Astrocyte (in vitro differentiated cells and primary cell): ENCODE results near the gene VRK2. TPM values are rescaled to one million over a fixed set of nuclear protein-coding genes. Genes with fewer than 3 reads are reported as not detected.
A peak's percentile ranks its signal among the peaks of the same experiment; 100 is the strongest.

ENCODE experiments used
- DNase-seq: peaks from one replicate; pipeline ENCODE4 v3.0.0-alpha.2; 2010; ENCODE audit warnings: low read depth
- FAIRE-seq: peaks from 2 replicates; lab custom pipeline; 2011; peaks lifted over from hg19 to GRCh38; lab: Jason Lieb, UNC
- H2AFZ ChIP-seq: 2 replicates; pipeline ENCODE4 v1.6.0; 2012; ENCODE audit warnings: low read depth, low read length, inconsistent platforms
- H3K27ac ChIP-seq: 2 replicates; pipeline ENCODE4 v1.5.1; 2011; ENCODE audit warnings: low read depth, low read length, inconsistent platforms
- H3K27me3 ChIP-seq: 2 replicates; pipeline ENCODE4 v1.6.0; 2011; ENCODE audit warnings: low read length, inconsistent platforms; ENCODE audit not compliant: insufficient read depth
- H3K36me3 ChIP-seq: 2 replicates; pipeline ENCODE4 v1.5.1; 2011; ENCODE audit warnings: low read length, inconsistent platforms; ENCODE audit not compliant: insufficient read depth
- H3K4me1 ChIP-seq: 2 replicates; pipeline ENCODE4 v1.5.1; 2011; ENCODE audit warnings: low read length, inconsistent platforms; ENCODE audit not compliant: insufficient read depth
- H3K4me2 ChIP-seq: 2 replicates; pipeline ENCODE4 v1.6.0; 2012; ENCODE audit warnings: low read length, inconsistent platforms
- H3K4me3 ChIP-seq: 2 replicates; pipeline ENCODE4 v1.5.1; 2011; ENCODE audit warnings: low read depth, mild to moderate bottlenecking, low read length, inconsistent platforms; ENCODE audit not compliant: insufficient read depth
- H3K79me2 ChIP-seq: 2 replicates; pipeline ENCODE4 v1.6.0; 2012; ENCODE audit warnings: mild to moderate bottlenecking, low read length, inconsistent platforms; ENCODE audit not compliant: insufficient read depth
- H3K9ac ChIP-seq: 2 replicates; pipeline ENCODE4 v1.6.0; 2012; ENCODE audit warnings: mild to moderate bottlenecking, low read length, inconsistent platforms
- H3K9me3 ChIP-seq: 2 replicates; pipeline ENCODE4 v1.5.1; 2012; ENCODE audit warnings: low read depth, mild to moderate bottlenecking, low read length, inconsistent platforms; ENCODE audit not compliant: insufficient read depth
- H4K20me1 ChIP-seq: 2 replicates; pipeline ENCODE4 v1.6.0; 2012; ENCODE audit warnings: low read length, inconsistent platforms; ENCODE audit not compliant: insufficient read depth
- H3K27ac Mint-ChIP-seq: one replicate; pipeline ENCODE4 v1.8.0; 2021; ENCODE audit warnings: mild to moderate bottlenecking, mixed read lengths; ENCODE audit not compliant: unreplicated experiment
- H3K27me3 Mint-ChIP-seq: one replicate; pipeline ENCODE4 v1.8.0; 2021; ENCODE audit warnings: low read depth, mixed read lengths; ENCODE audit not compliant: unreplicated experiment
- H3K36me3 Mint-ChIP-seq: one replicate; pipeline ENCODE4 v1.8.0; 2021; ENCODE audit warnings: low read depth, mixed read lengths; ENCODE audit not compliant: unreplicated experiment
- H3K4me1 Mint-ChIP-seq: one replicate; pipeline ENCODE4 v1.8.0; 2021; ENCODE audit warnings: low read depth, mixed read lengths; ENCODE audit not compliant: unreplicated experiment
- H3K4me3 Mint-ChIP-seq: one replicate; pipeline ENCODE4 v1.8.0; 2021; ENCODE audit warnings: mild to moderate bottlenecking, moderate library complexity, mixed read lengths; ENCODE audit not compliant: unreplicated experiment
- H3K9me3 Mint-ChIP-seq: one replicate; pipeline ENCODE4 v1.8.0; 2021; ENCODE audit warnings: mild to moderate bottlenecking, mixed read lengths; ENCODE audit not compliant: unreplicated experiment
- EZH2 ChIP-seq: IDR thresholded peaks from 2 replicates; pipeline ENCODE4 v1.6.1; 2012; ENCODE audit warnings: mild to moderate bottlenecking, low read length, inconsistent platforms; ENCODE audit not compliant: insufficient read depth
- total RNA-seq: library from RNA; stranded (reverse); gene quantifications from 2 replicates; pipeline ENCODE4 v1.2.1, GENCODE V29; 2021
- TF ChIP-seq, protein P1 (sequence below): IDR thresholded peaks from 2 replicates; pipeline ENCODE4 v1.5.1; 2011; ENCODE audit warnings: low read depth, mild to moderate bottlenecking, inconsistent platforms, low read length, moderate library complexity; ENCODE audit not compliant: insufficient read depth

VRK2 gene
- total RNA-seq, 1 donor from 2014 or later = 28.6 TPM

DNA sequence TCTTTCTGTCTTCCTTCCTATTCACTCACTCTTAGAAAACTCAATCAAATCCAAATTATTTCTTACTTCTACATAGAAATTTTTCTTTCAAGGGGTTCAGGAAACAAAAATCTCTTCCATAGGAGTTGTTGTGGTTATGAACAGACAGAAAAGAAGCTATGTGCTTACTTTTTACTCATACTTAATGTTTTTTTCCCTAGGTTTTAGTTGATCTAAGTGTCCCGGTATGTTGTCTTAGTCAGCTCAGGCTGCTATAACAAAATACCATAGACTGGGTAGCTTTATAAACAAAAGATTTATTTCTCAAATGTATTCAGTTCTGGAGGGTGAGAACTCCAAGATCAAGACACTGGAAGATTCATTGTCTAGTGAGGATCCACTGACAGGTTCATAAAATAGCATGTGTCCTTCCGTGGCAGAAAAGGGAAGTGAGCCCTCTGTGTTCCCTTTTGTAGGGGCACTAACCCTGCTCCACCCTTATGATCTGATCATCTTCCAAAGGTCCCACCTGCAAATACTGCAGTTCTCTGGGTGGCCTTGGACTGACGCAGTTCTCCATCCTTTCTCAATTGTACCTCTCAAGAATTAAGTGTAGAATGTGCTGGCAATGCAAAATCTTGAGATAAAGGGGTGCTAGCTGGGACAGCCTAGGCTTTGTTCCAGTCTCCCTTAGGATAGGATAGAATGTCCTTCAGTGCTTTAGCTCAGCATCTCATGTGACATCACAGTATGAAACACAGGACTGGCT is 14.4 kb upstream of the VRK2 start:
- H3K27me3 ChIP-seq = no peaks in the 10 kb centered on the region
- peaks cover 2% of the 10 kb centered on the region for H3K9me3 Mint-ChIP-seq
- H3K27me3 Mint-ChIP-seq = no peaks in the 10 kb centered on the region
- DNase-seq (peak; percentile 62), FAIRE-seq (no peak)
- H3K4me3 Mint-ChIP-seq = no peak overlapping the region
- TF ChIP-seq, protein P1, sequence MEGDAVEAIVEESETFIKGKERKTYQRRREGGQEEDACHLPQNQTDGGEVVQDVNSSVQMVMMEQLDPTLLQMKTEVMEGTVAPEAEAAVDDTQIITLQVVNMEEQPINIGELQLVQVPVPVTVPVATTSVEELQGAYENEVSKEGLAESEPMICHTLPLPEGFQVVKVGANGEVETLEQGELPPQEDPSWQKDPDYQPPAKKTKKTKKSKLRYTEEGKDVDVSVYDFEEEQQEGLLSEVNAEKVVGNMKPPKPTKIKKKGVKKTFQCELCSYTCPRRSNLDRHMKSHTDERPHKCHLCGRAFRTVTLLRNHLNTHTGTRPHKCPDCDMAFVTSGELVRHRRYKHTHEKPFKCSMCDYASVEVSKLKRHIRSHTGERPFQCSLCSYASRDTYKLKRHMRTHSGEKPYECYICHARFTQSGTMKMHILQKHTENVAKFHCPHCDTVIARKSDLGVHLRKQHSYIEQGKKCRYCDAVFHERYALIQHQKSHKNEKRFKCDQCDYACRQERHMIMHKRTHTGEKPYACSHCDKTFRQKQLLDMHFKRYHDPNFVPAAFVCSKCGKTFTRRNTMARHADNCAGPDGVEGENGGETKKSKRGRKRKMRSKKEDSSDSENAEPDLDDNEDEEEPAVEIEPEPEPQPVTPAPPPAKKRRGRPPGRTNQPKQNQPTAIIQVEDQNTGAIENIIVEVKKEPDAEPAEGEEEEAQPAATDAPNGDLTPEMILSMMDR = no peak
- TF ChIP-seq EZH2 = no peak
- H3K36me3 Mint-ChIP-seq = no peaks in the 10 kb centered on the region
- H3K27ac ChIP-seq = peak overlapping the region; percentile 62
- H3K4me1 ChIP-seq = peaks cover 19% of the 10 kb centered on the region
- H3K9ac ChIP-seq = peak overlapping the region; percentile 23
- H3K79me2 ChIP-seq = no peaks in the 10 kb centered on the region
- no peaks in the 10 kb centered on the region for H3K36me3 ChIP-seq
- H3K9me3 ChIP-seq = no peaks in the 10 kb centered on the region
- no peak overlapping the region for H2AFZ ChIP-seq
- H3K4me3 ChIP-seq = no peak overlapping the region
- no peaks in the 10 kb centered on the region for H4K20me1 ChIP-seq
- peaks cover 20% of the 10 kb centered on the region for H3K4me1 Mint-ChIP-seq
- H3K4me2 ChIP-seq = peak overlapping the region; percentile 40
- peak overlapping the region; percentile 67 for H3K27ac Mint-ChIP-seq

DNA sequence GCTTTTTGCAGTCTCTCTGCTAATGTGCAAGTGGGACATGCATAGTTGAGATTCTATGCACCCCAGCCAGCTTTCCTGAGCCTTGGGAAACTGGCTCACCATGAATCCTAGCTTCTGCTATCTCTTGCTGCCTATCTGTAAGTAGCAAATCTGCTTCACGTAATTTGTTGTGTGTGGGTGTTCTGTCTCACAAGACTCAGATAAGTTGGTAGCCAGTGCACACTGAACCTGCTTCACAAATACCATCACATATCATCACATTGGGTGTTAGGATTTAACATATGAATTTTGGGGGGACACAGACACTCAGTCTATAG is 13.9 kb upstream of the VRK2 start:
- no peaks in the 10 kb centered on the region for H3K27me3 ChIP-seq
- H3K36me3 ChIP-seq = no peaks in the 10 kb centered on the region
- H4K20me1 ChIP-seq = no peaks in the 10 kb centered on the region
- FAIRE-seq (no peak), DNase-seq (peak; percentile 53)
- Mint-ChIP-seq H3K4me3 (no peak overlapping the region), H3K4me1 (peaks cover 20% of the 10 kb centered on the region), H3K27me3 (no peaks in the 10 kb centered on the region), H3K36me3 (no peaks in the 10 kb centered on the region), H3K27ac (no peak overlapping the region), H3K9me3 (peaks cover 2% of the 10 kb centered on the region)
- H3K79me2 ChIP-seq = no peaks in the 10 kb centered on the region
- H3K27ac ChIP-seq = peak overlapping the region; percentile 62
- H2AFZ ChIP-seq = no peak overlapping the region
- H3K4me3 ChIP-seq = no peak overlapping the region
- no peak overlapping the region for H3K4me2 ChIP-seq
- TF ChIP-seq, protein P1 = no peak
- TF ChIP-seq EZH2 = no peak
- H3K9ac ChIP-seq = no peak overlapping the region
- peaks cover 19% of the 10 kb centered on the region for H3K4me1 ChIP-seq
- no peaks in the 10 kb centered on the region for H3K9me3 ChIP-seq

DNA sequence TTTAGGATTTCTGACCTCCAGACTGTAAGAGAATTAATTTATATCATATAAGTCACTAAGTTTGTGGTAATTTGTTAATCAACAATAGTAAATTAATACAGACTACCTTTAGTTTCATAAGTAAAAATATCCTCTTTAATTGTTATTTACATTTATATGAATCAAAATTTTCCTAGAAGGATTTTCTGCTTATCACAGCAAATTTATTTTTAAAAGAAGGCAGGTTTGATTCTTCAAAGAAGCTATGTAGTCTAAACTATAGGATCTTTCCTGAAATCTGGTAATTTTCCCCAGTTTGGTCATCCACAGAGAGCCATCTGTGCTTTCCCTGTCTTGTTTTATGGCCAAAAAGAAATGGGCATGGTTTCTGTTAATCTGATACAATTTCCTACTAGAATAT is 13.1 kb upstream of the VRK2 start:
- Histone ChIP-seq H2AFZ (no peak overlapping the region), H3K36me3 (no peaks in the 10 kb centered on the region), H3K4me1 (peaks cover 19% of the 10 kb centered on the region), H3K27me3 (no peaks in the 10 kb centered on the region), H3K79me2 (no peaks in the 10 kb centered on the region), H4K20me1 (no peaks in the 10 kb centered on the region), H3K27ac (no peak overlapping the region), H3K9ac (no peak overlapping the region), H3K9me3 (no peaks in the 10 kb centered on the region), H3K4me2 (no peak overlapping the region), H3K4me3 (no peak overlapping the region)
- Mint-ChIP-seq H3K4me3 (no peak overlapping the region), H3K27ac (no peak overlapping the region), H3K27me3 (no peaks in the 10 kb centered on the region), H3K36me3 (peaks cover 1% of the 10 kb centered on the region), H3K4me1 (peaks cover 20% of the 10 kb centered on the region), H3K9me3 (peaks cover 2% of the 10 kb centered on the region)
- FAIRE-seq = no peak
- DNase-seq = no peak
- no peak for TF ChIP-seq EZH2
- TF ChIP-seq, protein P1 = no peak
